Fibroblast of lung (primary cell): ENCODE measurements around the gene HUNK. TPM values are rescaled to one million over a fixed set of nuclear protein-coding genes. Genes with fewer than 3 reads are reported as not detected.

Experiments used
- DNase-seq, 2 donors: peaks; one replicate each; pipeline versions ENCODE4 v3.0.0 to v3.0.0-alpha.2; 2010; ENCODE audit warnings: low read depth in 2 of 2
- H2AFZ ChIP-seq: 2 replicates; pipeline ENCODE4 v1.5.1; 2012; ENCODE audit warnings: low read length, control low read depth, inconsistent platforms
- H3K27ac ChIP-seq: 2 replicates; pipeline ENCODE4 v1.5.1; 2011; ENCODE audit warnings: low read length, control low read depth; ENCODE audit not compliant: insufficient read depth
- H3K27me3 ChIP-seq: 2 replicates; pipeline ENCODE4 v1.5.1; 2011; ENCODE audit warnings: mild to moderate bottlenecking, low read length; ENCODE audit not compliant: control insufficient read depth, insufficient read depth
- H3K36me3 ChIP-seq: 2 replicates; pipeline ENCODE4 v1.5.1; 2011; ENCODE audit warnings: low read length; ENCODE audit not compliant: control insufficient read depth, insufficient read depth
- H3K4me1 ChIP-seq: 2 replicates; pipeline ENCODE4 v1.5.1; 2011; ENCODE audit warnings: low read length; ENCODE audit not compliant: control insufficient read depth, insufficient read depth; ENCODE audit errors: extremely low read depth
- H3K4me2 ChIP-seq: 2 replicates; pipeline ENCODE4 v1.5.1; 2011; ENCODE audit warnings: low read length, control low read depth; ENCODE audit not compliant: insufficient read depth; ENCODE audit errors: extremely low read depth
- H3K4me3 ChIP-seq, 4 experiments: fragments of 200-600 bp in 1 of 4; sonication (generic) in 1 of 4; replicated peaks in 1 of 4; 2 replicates each; pipeline ENCODE4 v1.5.1; 2011 to 2016; ENCODE audit warnings: low read length in 4 of 4, low read depth in 3 of 4, mild to moderate bottlenecking in 3 of 4, control low read depth in 2 of 4, inconsistent platforms in 1 of 4, mixed read lengths in 1 of 4; ENCODE audit not compliant: insufficient read depth in 1 of 4; ENCODE audit errors: control extremely low read depth in 1 of 4
- H3K79me2 ChIP-seq: 2 replicates; pipeline ENCODE4 v1.5.1; 2012; ENCODE audit warnings: mild to moderate bottlenecking, low read length, inconsistent platforms; ENCODE audit not compliant: control insufficient read depth, insufficient read depth
- H3K9ac ChIP-seq: 2 replicates; pipeline ENCODE4 v1.5.1; 2011; ENCODE audit warnings: mild to moderate bottlenecking, low read length, control low read depth; ENCODE audit not compliant: insufficient read depth
- H3K9me3 ChIP-seq: 2 replicates; pipeline ENCODE4 v1.5.1; 2012; ENCODE audit warnings: low read depth, low read length; ENCODE audit not compliant: control insufficient read depth, insufficient read depth
- H4K20me1 ChIP-seq: 2 replicates; pipeline ENCODE4 v1.5.1; 2011; ENCODE audit warnings: low read length; ENCODE audit not compliant: control insufficient read depth, insufficient read depth; ENCODE audit errors: extremely low read depth
- EZH2 ChIP-seq: IDR thresholded peaks from 2 replicates; pipeline ENCODE4 v1.5.1; 2012; ENCODE audit warnings: low read length, control low read depth, mild to moderate bottlenecking; ENCODE audit errors: missing control alignments
- polyA plus RNA-seq, 2 donors: library from polyadenylated mRNA; depleted of rRNA in 1 of 2; stranded (reverse) in 1 of 2; unstranded in 1 of 2; fragments of >200 nt; gene quantifications; 2 replicates each; pipeline ENCODE4 v1.2.1, GENCODE V29; 2011 to 2012; ENCODE audit warnings: missing spikeins in 1 of 2
- total RNA-seq: library from RNA; depleted of rRNA; stranded (reverse); fragments of >200 nt; gene quantifications from 2 replicates; pipeline ENCODE4 v1.2.1, GENCODE V29; 2014
- TF ChIP-seq, protein P1 (sequence below), 2 donors: IDR thresholded peaks in 1 of 2; conservative IDR thresholded peaks in 1 of 2; 1 replicate in 1 of 2; 2 replicates in 1 of 2; pipeline ENCODE4 v1.5.1; 2011 to 2012; ENCODE audit warnings: low read length in 2 of 2, control low read depth in 1 of 2, inconsistent platforms in 1 of 2, low read depth in 1 of 2, mild to moderate bottlenecking in 1 of 2

Gene HUNK
- total and polyA plus RNA-seq, 2 donors (not counting 1 experiment from before 2014, with no cell fraction given) = 0.09 to 0.33 TPM

DNA sequence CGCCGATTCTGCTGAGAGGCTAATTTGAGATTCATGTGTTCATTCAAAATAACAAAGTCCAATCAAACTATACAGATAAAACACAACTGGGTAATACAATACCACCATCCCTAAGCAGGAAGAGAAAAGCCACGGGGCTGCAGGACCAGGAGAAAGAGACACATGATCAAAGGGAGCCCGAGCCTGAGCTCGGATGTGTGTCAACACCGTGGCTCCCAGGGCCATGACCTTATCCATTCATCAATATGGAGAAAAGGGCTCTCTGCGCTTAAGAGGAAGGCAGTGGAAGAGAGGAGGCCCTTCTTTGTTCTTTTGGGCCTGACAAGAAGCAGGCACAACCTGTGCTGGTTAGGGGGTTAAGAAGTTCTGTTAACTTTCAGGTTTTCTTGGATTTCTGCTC is 56.7 kb downstream of the HUNK start:
- no peaks in the 10 kb centered on the region for H3K27me3 ChIP-seq
- H3K4me1 ChIP-seq = no peaks in the 10 kb centered on the region
- H3K79me2 ChIP-seq = no peaks in the 10 kb centered on the region
- TF ChIP-seq, protein P1, sequence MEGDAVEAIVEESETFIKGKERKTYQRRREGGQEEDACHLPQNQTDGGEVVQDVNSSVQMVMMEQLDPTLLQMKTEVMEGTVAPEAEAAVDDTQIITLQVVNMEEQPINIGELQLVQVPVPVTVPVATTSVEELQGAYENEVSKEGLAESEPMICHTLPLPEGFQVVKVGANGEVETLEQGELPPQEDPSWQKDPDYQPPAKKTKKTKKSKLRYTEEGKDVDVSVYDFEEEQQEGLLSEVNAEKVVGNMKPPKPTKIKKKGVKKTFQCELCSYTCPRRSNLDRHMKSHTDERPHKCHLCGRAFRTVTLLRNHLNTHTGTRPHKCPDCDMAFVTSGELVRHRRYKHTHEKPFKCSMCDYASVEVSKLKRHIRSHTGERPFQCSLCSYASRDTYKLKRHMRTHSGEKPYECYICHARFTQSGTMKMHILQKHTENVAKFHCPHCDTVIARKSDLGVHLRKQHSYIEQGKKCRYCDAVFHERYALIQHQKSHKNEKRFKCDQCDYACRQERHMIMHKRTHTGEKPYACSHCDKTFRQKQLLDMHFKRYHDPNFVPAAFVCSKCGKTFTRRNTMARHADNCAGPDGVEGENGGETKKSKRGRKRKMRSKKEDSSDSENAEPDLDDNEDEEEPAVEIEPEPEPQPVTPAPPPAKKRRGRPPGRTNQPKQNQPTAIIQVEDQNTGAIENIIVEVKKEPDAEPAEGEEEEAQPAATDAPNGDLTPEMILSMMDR (conservative IDR thresholded peaks at IDR 0.05 in 1 of 2, IDR thresholded peaks at IDR 0.05 in 1 of 2; ENCODE audit: low read depth in 1 of 2, low read length in 2 of 2) = no peak
- TF ChIP-seq EZH2 = no peak
- no peak overlapping the region for H3K4me2 ChIP-seq
- H3K36me3 ChIP-seq = no peaks in the 10 kb centered on the region
- no peak overlapping the region for H3K9ac ChIP-seq
- no peaks in the 10 kb centered on the region for H4K20me1 ChIP-seq
- no peaks in the 10 kb centered on the region for H3K9me3 ChIP-seq
- no peak overlapping the region for H2AFZ ChIP-seq
- no peak for DNase-seq
- no peak overlapping the region for H3K27ac ChIP-seq
- no peak overlapping the region for H3K4me3 ChIP-seq

DNA sequence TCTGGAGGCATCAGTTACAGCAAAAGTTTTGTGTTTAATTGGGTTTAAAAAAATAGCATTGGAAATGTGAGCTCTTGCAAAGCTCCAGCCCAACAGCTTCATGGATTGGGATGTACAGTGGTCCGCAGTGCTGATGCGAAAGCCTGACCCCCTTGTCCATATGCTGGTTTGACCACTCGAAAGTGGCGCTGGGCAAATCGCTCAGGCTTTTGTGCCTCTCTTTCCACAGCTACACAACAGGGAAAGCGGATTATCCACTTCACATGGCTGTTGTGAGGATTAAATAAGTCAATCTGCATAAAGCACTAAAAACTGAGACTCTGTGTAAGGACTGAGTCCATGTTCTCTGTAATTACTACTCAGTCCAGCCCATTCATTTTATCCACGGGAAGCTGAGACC is 57.2 kb downstream of the HUNK start:
- no peak overlapping the region for H2AFZ ChIP-seq
- H3K27me3 ChIP-seq = no peaks in the 10 kb centered on the region
- H3K9me3 ChIP-seq = no peaks in the 10 kb centered on the region
- H3K4me2 ChIP-seq = no peak overlapping the region
- H3K36me3 ChIP-seq = no peaks in the 10 kb centered on the region
- H3K27ac ChIP-seq = no peak overlapping the region
- H3K9ac ChIP-seq = no peak overlapping the region
- H3K4me3 ChIP-seq = no peak overlapping the region
- H3K4me1 ChIP-seq = no peaks in the 10 kb centered on the region
- no peak for TF ChIP-seq EZH2
- TF ChIP-seq, protein P1 (conservative IDR thresholded peaks at IDR 0.05 in 1 of 2, IDR thresholded peaks at IDR 0.05 in 1 of 2; ENCODE audit: low read depth in 1 of 2, low read length in 2 of 2) = no peak
- H4K20me1 ChIP-seq = no peaks in the 10 kb centered on the region
- DNase-seq = no peak
- no peaks in the 10 kb centered on the region for H3K79me2 ChIP-seq

DNA sequence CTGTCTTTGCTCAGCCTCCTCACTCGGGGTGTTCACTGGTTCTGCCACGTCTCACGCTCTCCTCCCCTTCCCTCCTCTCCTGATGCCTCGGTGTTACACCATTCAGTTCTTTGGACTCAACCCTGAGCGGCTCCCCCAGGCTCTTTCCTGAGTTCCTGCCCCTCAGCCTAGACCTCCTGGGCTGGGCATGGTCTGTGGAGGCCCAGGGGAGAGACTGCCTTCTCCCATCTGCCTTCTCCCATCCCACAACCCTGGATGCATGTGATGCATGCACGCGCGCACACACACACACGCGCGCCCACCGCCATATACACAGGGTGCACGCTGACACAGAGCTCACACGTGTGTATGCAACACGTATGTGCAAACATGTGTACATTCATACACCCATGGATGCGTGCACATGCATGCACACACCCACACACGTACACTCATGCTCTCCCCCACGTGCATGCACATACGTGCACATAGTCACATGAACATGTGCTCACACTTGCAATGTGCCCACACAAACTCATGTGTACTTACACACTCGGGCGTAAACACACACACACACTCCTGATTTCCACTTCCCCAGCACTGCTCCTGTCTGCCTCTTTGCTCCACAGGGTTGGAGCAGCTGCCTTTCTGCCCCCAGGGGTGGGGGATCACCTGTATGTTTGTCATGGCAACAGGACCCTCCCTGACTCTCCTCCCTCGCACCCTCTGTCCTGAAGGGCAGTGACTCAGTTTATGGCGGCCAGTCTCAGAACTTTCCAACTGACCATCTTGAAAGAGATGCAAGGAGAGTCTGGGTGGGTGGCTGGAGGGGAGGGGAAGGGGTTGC is 59.0 kb downstream of the HUNK start:
- no peak for TF ChIP-seq EZH2
- TF ChIP-seq, protein P1 (conservative IDR thresholded peaks at IDR 0.05 in 1 of 2, IDR thresholded peaks at IDR 0.05 in 1 of 2; ENCODE audit: low read depth in 1 of 2, low read length in 2 of 2) = no peak
- no peak for DNase-seq

More for the DNA sequence above, 59.0 kb downstream of the HUNK start:
- no peak overlapping the region for H3K27ac ChIP-seq
- H3K4me1 ChIP-seq = no peaks in the 10 kb centered on the region
- H3K79me2 ChIP-seq = no peaks in the 10 kb centered on the region
- H3K4me3 ChIP-seq = no peak overlapping the region
- no peaks in the 10 kb centered on the region for H4K20me1 ChIP-seq
- no peaks in the 10 kb centered on the region for H3K27me3 ChIP-seq
- H3K9ac ChIP-seq = no peak overlapping the region
- H2AFZ ChIP-seq = no peak overlapping the region
- no peaks in the 10 kb centered on the region for H3K36me3 ChIP-seq
- H3K4me2 ChIP-seq = no peak overlapping the region
- no peaks in the 10 kb centered on the region for H3K9me3 ChIP-seq
